Spleen (tissue), 7 donors: ENCODE results near the gene B3GNT9.

ENCODE experiments used
- POLR2A ChIP-seq, 3 donors: fragments of 450-650 bp; IDR thresholded peaks; one replicate each; pipeline ENCODE4 v1.5.1; 2017; ENCODE audit warnings: antibody characterized with exemption in 3 of 3, mild to moderate bottlenecking in 1 of 3
- TF ChIP-seq, protein P1 (sequence below), 11 experiments: fragments of 200-600 bp in 7 of 11; fragments of 450-650 bp in 4 of 11; sonication (generic) in 4 of 11; IDR thresholded peaks in 8 of 11; conservative IDR thresholded peaks in 3 of 11; 1 replicate in 7 of 11; 2 replicates in 4 of 11; pipeline versions ENCODE4 v1.4.0 to v1.8.0; 2016 to 2021; ENCODE audit warnings: antibody characterized with exemption in 11 of 11, inconsistent platforms in 4 of 11, mild to moderate bottlenecking in 1 of 11
- donor health status: DM: no; HTN: no; CAD: no; lungs with moderate emphysema.
- donor health status: DM: no; HTN: no; CAD: no.
- donor health status: DM: no; HTN: no; CAD: no.

- TF ChIP-seq, protein P1, sequence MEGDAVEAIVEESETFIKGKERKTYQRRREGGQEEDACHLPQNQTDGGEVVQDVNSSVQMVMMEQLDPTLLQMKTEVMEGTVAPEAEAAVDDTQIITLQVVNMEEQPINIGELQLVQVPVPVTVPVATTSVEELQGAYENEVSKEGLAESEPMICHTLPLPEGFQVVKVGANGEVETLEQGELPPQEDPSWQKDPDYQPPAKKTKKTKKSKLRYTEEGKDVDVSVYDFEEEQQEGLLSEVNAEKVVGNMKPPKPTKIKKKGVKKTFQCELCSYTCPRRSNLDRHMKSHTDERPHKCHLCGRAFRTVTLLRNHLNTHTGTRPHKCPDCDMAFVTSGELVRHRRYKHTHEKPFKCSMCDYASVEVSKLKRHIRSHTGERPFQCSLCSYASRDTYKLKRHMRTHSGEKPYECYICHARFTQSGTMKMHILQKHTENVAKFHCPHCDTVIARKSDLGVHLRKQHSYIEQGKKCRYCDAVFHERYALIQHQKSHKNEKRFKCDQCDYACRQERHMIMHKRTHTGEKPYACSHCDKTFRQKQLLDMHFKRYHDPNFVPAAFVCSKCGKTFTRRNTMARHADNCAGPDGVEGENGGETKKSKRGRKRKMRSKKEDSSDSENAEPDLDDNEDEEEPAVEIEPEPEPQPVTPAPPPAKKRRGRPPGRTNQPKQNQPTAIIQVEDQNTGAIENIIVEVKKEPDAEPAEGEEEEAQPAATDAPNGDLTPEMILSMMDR (IDR thresholded peaks at IDR 0.05 in 8 of 11, conservative IDR thresholded peaks at IDR 0.05 in 3 of 11): no peak
- no peak for TF ChIP-seq POLR2A (IDR thresholded peaks at IDR 0.05)
These were observed 29.4 kb upstream of the B3GNT9 start for GRCh38 chr16:67180166-67180565.
